Suppressor macrophage treated with lipopolysaccharide for 1 hour (primary cell): ENCODE data around the gene ACAT1.
"Not testable (repeated sequence)": the region's sequence is repeated elsewhere in the genome, so short reads cannot be mapped to it uniquely, and the experiment has no call there.

Source experiments
- DNase-seq, 3 donors: peaks; one replicate each; pipeline ENCODE4 v3.0.0-alpha.2; 2020 to 2022

ACAT1 gene

DNA sequence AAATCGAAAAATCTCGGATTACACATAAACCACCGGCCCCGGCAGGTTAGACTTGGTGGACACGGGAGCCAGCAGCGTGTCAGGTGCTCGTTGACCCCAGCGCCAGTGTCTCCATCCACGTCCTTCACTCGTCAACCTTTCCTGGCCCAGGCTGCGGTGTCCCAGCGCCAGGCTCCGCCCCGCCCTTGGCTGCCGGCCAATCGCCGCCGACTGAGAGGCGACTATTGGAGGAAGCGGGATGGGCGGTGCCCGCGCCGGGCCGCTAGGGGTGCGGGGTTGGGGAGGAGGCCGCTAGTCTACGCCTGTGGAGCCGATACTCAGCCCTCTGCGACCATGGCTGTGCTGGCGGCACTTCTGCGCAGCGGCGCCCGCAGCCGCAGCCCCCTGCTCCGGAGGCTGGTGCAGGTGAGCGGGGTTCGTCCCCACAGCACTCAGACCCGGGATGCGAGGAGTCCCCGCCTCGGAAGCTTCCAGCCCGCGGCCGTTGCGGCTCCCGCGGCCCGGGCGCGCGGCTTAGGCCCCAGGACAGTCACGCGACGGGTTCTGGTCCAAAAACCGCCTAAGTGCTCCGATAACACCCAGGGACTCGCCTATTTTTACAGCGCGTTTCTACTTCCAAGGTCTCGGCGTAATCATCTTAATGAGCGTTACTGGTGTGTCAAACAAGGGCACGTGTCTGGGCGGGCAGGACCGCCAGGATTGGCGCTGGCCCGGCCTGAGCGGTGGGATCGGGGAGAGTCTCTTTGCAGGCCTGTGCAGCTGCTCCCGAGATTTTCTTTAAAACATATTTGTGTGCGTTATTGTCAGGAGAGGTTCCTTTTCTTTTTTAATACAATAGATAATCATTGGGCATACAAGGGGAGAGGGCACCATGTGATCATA is at the start of gene ACAT1:
Gene ACAT1, plus strand, starts transcription at position 294 of the 882 bp plus-strand sequence. Its CDS starts 40 bp downstream, at position 334.
- DNase-seq = peak; percentile 94 to 98 (median 96)

- no peak for DNase-seq
These were observed 36.6 kb upstream of the ACAT1 start for GRCh38 chr11:108084811-108085210.

GRCh38 chr11:108085672-108086071 is 35.7 kb upstream of the ACAT1 start:
- no peak for DNase-seq

DNA sequence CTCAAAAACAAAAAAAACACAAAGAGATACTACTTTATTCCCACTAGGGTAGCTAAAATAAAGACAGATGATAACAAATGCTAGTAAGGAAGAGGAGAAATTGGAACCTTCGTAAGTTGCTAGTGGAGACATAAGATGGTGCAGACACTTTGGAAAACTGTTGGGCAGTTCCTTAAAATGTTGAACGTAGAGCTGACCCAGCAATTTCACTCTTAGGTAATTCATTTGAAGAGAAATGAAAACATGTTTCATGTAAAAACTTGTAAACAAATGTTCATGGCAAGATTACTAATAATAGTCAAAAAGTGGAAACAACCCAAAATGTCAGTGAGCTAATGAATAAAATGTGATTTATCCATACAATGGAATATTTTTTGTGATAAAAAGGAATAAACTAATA is 29.2 kb upstream of the ACAT1 start:
- no peak for DNase-seq

- no peak for DNase-seq
These were observed 28.1 kb upstream of the ACAT1 start for GRCh38 chr11:108093128-108093904.

DNA sequence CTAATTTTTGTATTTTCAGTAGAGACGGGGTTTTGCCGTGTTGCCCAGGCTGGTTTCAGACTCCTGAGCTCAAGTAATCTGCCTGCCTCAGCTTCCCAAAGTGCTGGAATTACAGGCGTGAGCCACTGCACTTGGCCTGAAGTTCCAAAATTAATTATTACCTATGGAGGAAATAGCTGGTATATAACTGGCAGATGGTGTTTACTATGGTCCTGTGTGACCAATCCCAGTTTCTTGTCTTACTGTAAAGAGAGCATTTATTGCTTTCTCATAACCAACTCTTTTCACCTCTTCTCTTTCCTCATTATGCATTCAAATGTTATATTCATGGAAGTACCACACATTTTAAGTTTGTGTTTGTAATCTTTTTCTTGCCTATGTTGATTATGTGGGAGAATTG is 24.2 kb upstream of the ACAT1 start:
- no peak for DNase-seq

DNA sequence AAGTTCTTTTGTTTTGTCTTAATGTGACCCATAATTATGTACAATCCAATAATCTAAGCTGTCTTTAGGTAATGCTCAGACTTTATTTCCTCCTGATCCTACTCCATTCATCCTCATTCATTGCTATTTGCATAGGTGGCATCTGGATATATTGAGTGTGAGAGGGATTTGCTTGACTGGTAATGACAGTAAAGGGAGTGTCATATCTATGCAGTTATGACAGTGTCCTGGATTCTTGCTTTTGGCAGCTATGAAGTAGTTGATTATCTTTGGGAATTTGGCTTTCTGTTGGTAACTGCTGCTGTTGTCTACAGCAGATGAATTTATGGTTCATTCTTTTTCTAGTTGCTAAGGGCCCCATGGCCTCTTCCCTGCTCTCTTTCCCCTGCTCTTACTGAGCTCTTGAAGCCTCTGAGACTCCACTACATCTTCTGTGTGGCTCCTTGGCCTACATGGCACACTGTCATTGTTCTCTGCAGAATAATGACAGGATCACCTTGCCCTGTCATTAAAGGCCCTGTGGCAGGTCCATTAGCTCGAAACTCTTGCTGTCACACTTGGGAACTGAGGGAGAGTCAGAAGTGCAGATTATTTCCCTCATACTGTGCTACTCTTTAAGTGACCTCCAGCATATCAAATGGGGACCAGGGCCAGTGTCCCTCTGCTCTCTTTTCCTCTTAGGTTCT is 20.1 kb upstream of the ACAT1 start:
- DNase-seq = no peak

DNA sequence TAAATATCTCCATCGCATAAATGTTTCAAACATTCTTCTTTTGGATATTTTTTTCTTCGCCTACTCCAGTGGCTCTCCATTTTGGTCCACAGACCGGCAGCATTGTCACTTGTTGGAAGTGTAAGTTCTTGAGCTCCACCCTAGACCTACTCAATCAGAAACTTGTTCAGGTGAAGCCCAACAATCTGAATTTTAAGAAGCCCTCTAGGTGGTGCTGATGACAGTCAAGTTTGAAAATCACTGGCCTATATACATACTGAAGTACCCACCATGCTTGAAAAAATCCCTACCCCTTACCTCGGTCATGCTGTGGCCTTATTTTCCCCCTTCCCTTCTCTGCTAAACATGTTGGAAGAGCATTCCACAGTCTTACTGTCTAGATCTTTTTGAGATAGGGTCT is 10.2 kb upstream of the ACAT1 start:
- no peak for DNase-seq

DNA sequence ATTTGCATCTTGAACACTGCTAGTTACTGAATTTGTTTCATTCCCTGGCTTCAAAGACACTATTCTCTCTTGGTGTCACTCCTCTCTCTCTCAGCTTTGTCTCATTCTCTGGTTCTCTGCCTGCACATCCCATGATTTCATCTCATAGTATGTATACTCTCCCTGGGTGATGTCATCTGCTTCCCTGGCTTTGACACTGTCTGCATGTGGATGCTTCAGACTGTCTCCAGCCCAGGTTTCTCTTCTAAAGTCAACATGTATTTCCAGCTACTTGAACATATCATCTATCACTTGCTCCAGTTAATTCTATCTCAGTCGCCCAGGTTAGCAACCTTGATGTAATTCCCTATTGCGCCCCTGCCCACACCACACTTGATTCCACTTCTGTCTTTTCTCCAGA is 9.3 kb upstream of the ACAT1 start:
- DNase-seq = no peak

DNA sequence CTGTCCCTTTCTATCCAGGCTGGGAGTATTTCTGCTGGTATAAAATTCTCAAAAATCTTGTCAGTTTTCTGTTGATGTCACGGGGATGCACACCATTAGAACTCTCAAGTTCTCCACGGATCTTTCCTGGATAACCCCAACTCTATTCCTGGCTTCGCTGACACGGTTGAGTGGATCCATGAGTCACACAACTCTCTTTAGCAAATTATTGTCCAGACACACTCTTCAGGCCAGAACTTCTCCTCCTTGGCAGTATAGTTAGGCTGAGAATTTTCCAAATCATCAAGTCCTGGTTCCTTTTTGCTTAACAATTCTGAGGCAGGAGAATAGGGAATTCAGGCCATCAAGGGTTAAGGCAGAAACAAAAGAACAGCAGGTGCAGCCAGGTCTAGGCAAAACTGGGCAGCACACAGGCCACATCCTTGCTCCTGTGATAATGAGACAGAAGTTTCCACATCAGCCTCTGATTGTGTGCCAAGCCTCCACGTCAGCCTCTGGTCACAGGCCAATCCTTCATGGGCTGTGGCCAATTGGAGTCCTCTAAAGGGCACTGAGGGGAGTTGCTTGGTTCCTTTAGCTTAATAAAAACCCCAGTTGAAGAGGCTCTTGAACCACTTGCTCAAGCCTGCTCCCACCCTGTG is 5.7 kb upstream of the ACAT1 start:
- DNase-seq = peak in 1 of 3 donors; percentile 29

- DNase-seq = peak; percentile 35 to 64 (median 57)
These were observed 3.5 kb upstream of the ACAT1 start for GRCh38 chr11:108117746-108118371.

GRCh38 chr11:108120936-108121273 is 462 bp upstream of the ACAT1 start:
- not testable (repeated sequence) for DNase-seq

GRCh38 chr11:108122166-108122628 is 830 bp downstream of the ACAT1 start:
- DNase-seq = peak in 1 of 3 donors; percentile 3

GRCh38 chr11:108125096-108125495 is 3.7 kb downstream of the ACAT1 start:
- DNase-seq = no peak

DNA sequence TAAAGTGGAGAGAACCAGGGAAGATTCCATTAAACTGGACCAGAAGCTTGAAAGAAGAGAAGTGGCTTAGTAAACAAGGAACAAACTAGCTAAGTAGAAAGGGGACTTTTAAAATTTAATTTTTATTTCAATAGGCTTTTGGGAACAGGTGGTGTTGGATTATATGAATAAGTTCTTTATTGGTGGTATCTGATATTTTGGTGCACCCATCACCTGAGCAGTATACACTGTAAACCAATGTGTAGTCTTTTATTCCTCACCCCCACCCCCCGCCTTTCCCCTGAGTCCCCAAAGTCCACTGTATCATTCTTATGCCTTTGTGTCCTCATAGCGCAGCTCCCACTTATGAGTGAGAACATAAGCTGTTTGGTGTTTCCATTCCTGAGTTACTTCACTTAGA is 7.4 kb downstream of the ACAT1 start:
- no peak for DNase-seq

DNA sequence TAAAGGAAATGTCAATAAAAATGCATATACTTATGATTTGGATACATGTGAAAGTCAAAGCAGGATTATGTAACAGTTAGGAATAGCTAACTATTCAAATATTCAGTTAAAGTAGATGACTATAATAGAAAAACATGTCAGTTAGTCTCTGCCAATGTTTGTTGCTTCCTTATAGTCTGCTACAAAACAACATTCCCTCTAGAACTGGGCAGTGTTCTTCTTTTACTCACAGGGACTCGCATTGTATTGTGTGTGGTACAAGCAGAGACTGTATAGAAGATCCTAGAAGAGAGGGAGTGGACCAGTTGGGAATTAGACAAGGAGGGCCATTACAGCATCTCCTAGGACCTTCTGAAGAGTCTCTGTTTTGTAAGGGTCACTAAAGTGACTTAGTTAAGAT is 10.6 kb downstream of the ACAT1 start:
- no peak for DNase-seq

DNA sequence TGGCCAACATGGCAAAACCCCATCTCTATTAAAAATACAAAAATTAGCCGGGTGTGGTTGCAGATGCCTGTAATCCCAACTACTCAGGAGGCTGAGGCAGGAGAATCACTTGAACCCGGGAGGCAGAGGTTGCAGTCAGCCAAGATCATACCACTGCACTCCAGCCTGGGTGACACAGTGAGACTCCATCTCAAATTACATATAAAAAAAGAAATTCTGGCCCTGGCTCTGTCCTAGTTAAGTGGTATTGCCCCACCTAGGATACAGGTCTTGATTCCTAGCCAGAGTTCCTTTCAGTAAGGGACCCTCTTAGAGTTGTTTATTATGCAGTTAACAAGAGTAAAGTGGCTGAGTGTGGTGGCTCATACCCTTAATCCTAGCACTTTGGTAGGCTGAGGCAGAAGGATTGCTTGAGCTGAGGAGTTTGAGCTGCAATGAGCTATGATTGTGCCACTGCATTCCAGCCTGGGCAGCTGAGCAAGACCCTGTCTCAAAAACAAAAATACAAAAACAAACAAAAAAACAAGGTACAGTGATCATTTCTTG is 11.7 kb downstream of the ACAT1 start:
- DNase-seq = not testable (repeated sequence)

GRCh38 chr11:108135845-108136544 is 14.6 kb downstream of the ACAT1 start:
- DNase-seq = no peak

DNA sequence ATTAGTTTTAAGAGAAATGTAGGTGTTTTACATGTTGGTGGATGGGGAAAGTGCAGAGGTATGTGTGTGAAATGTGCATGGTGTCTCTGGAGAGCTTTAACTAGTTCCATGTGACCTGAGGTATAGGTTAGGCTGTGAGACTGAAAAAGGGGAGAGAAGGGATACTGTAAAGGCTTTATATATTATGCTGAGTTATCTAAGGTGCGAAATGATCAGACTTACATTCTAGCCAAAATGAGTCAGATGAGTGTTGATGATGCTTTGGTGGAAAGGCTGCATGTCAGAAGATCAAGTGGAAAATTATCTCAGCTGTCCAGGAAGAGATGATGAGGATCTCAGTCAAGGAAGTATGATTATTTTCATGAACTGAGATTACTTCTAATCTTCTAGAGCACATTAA is 15.8 kb downstream of the ACAT1 start:
- no peak for DNase-seq

DNA sequence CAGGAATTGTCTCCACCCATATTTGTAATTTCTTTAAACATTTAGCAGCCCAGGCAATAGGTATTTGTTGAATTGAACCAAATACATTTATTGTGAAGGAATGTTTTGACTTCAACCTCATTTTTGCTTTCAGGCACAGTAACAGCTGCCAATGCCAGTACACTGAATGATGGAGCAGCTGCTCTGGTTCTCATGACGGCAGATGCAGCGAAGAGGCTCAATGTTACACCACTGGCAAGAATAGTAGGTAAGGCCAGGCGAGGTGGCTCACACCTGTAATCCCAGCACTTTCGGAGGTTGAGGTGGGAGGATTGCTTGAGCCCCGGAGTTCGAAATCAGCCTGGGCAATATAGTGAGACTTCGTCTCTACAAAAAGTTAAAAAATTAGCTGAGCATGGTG is 20.9 kb downstream of the ACAT1 start:
- no peak for DNase-seq

DNA sequence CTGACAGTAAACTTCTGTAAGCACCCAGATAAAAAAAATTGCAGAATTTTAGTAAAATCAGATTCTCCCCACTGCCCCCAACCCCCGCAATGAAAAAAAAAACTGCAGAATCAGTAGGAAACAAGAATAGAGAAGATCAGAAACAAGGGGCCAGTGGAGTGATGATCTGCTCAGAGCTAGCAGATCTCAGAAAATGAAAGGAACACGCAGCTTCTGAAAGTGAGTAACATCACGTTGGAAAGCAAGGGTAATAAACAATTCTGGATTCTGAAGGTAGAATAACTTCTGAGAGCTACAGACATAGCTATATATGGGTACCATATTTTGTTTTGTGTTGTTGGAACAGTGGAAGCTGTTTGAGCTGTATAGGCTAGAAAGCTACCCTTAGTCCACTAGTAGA is 23.2 kb downstream of the ACAT1 start:
- no peak for DNase-seq
